SK-N-SH (cell line): Measurements from ENCODE around the gene FCAMR. TPM values are rescaled to one million over a fixed set of nuclear protein-coding genes. Genes with fewer than 3 reads are reported as not detected.

ENCODE experiments used
- CTCF ChIA-PET: fragments of 300-600, 350-600 bp; formaldehyde crosslinking; extraction: SDS; loops from one replicate; lab custom pipeline; 2021; lab: Yijun Ruan, JAX
- POLR2A ChIA-PET: fragments of 350-600 bp; sonication (Branson Sonifier 250); formaldehyde crosslinking; extraction: SDS; loops from one replicate; lab custom pipeline; 2020; ENCODE audit warnings: antibody characterized with exemption, inconsistent platforms; lab: Yijun Ruan, JAX
- DNase-seq: peaks from one replicate; pipeline ENCODE4 v3.0.0; 2012
- H2AFZ ChIP-seq: fragments of 200-600 bp; sonication (generic); 2 replicates; pipeline ENCODE4 v1.8.1; 2016; ENCODE audit warnings: antibody characterized with exemption, mild to moderate bottlenecking, low read depth
- H3F3A ChIP-seq: fragments of 200-600 bp; sonication (generic); replicated peaks from 2 replicates; pipeline ENCODE3; 2016; ENCODE audit warnings: antibody characterized with exemption, mild to moderate bottlenecking; ENCODE audit not compliant: insufficient read depth
- H3K27ac ChIP-seq, 2 experiments: fragments of 200-500 bp in 1 of 2; fragments of 200-600 bp in 1 of 2; sonication (Bioruptor generic) in 1 of 2; sonication (generic), shearing (Covaris generic) in 1 of 2; 2 replicates each; pipeline versions ENCODE4 v1.5.1 to v1.6.1; 2014 to 2016; ENCODE audit warnings: low read depth in 2 of 2, inconsistent platforms in 1 of 2, low read length in 1 of 2, mild to moderate bottlenecking in 1 of 2, mixed read lengths in 1 of 2
- H3K27me3 ChIP-seq: fragments of 200-600 bp; sonication (generic), shearing (Covaris generic); 2 replicates; pipeline ENCODE4 v1.6.1; 2016; ENCODE audit warnings: mixed run types; ENCODE audit not compliant: insufficient read depth
- H3K36me3 ChIP-seq, 2 experiments: fragments of 200-500 bp in 1 of 2; fragments of 200-600 bp in 1 of 2; sonication (Bioruptor generic) in 1 of 2; sonication (generic) in 1 of 2; replicated peaks in 1 of 2; 2 replicates each; pipeline versions ENCODE3 to v1.5.1; 2014 to 2016; ENCODE audit warnings: low read length in 1 of 2, mild to moderate bottlenecking in 1 of 2; ENCODE audit not compliant: insufficient read depth in 2 of 2, control insufficient read depth in 1 of 2
- H3K4me1 ChIP-seq, 2 experiments: fragments of 200-500 bp in 1 of 2; fragments of 200-600 bp in 1 of 2; sonication (Bioruptor generic) in 1 of 2; sonication (generic), shearing (Covaris generic) in 1 of 2; 2 replicates each; pipeline versions ENCODE4 v1.5.1 to v1.6.1; 2014 to 2016; ENCODE audit warnings: low read depth in 1 of 2, low read length in 1 of 2, mixed run types in 1 of 2; ENCODE audit not compliant: insufficient read depth in 2 of 2, control insufficient read depth in 1 of 2
- H3K4me2 ChIP-seq: fragments of 200-600 bp; sonication (generic), shearing (Covaris generic); 2 replicates; pipeline ENCODE4 v1.6.1; 2017; ENCODE audit warnings: mixed run types
- H3K4me3 ChIP-seq, 2 experiments: fragments of 200-500 bp in 1 of 2; fragments of 200-600 bp in 1 of 2; sonication (Bioruptor generic) in 1 of 2; sonication (generic), shearing (Covaris generic) in 1 of 2; 2 replicates each; pipeline versions ENCODE4 v1.5.1 to v1.8.1; 2014 to 2016; ENCODE audit warnings: low read depth in 2 of 2, inconsistent platforms in 1 of 2, low read length in 1 of 2, mild to moderate bottlenecking in 1 of 2, mixed read lengths in 1 of 2, moderate library complexity in 1 of 2
- H3K79me2 ChIP-seq: fragments of 200-600 bp; sonication (generic); 2 replicates; pipeline ENCODE4 v1.8.1; 2017; ENCODE audit warnings: mild to moderate bottlenecking; ENCODE audit not compliant: insufficient read depth
- H3K9ac ChIP-seq: fragments of 200-600 bp; sonication (generic); 2 replicates; pipeline ENCODE4 v1.6.1; 2017; ENCODE audit warnings: mixed run types
- H3K9me2 ChIP-seq: fragments of 200-600 bp; sonication (generic); 2 replicates; pipeline ENCODE4 v1.6.1; 2017; ENCODE audit warnings: mixed run types
- H3K9me3 ChIP-seq: fragments of 200-600 bp; sonication (generic); 2 replicates; pipeline ENCODE4 v1.6.1; 2017; ENCODE audit warnings: mixed run types, mild to moderate bottlenecking, moderate library complexity
- H4K20me1 ChIP-seq: fragments of 200-600 bp; sonication (generic); 2 replicates; pipeline ENCODE4 v1.6.1; 2017; ENCODE audit warnings: mild to moderate bottlenecking, mixed run types; ENCODE audit not compliant: insufficient read depth
- CTCF ChIP-seq: fragments of 200-600 bp; sonication (generic); IDR thresholded peaks from 2 replicates; pipeline ENCODE4 v1.6.1; 2017; ENCODE audit warnings: antibody characterized with exemption, mild to moderate bottlenecking, moderate library complexity
- ELF1 ChIP-seq: IDR thresholded peaks from 2 replicates; pipeline ENCODE4 v1.4.0; 2012
- EZH2phosphoT487 ChIP-seq: fragments of 200-600 bp; sonication (generic); IDR thresholded peaks from 2 replicates; pipeline ENCODE4 v1.6.1; 2017; ENCODE audit warnings: low read depth, mixed run types, mild to moderate bottlenecking, antibody characterized with exemption, moderate library complexity, borderline replicate concordance
- FOSL2 ChIP-seq: IDR thresholded peaks from 2 replicates; pipeline ENCODE4 v1.4.0; 2012; ENCODE audit warnings: low read depth, mild to moderate bottlenecking, moderate library complexity, borderline replicate concordance
- FOXJ3 ChIP-seq: sonication (generic); formaldehyde crosslinking; IDR thresholded peaks from 2 replicates; pipeline ENCODE4 v1.5.1; 2020; ENCODE audit warnings: mild to moderate bottlenecking, missing genetic modification reagents
- FOXM1 ChIP-seq: IDR thresholded peaks from 2 replicates; pipeline ENCODE4 v1.4.0; 2012; ENCODE audit warnings: low read depth, mild to moderate bottlenecking
- GABPA ChIP-seq: IDR thresholded peaks from 2 replicates; pipeline ENCODE4 v1.4.0; 2012; ENCODE audit warnings: low read depth, mild to moderate bottlenecking
- GATA2 ChIP-seq: sonication (generic); formaldehyde crosslinking; IDR thresholded peaks from 2 replicates; pipeline ENCODE4 v1.5.0; 2020; ENCODE audit warnings: mild to moderate bottlenecking, missing genetic modification reagents
- IRF3 ChIP-seq: fragments of 150-350 bp; IDR thresholded peaks from 2 replicates; pipeline ENCODE4 v1.6.1; 2016; ENCODE audit warnings: mild to moderate bottlenecking, low read depth, low read length
- JUND ChIP-seq: IDR thresholded peaks from 2 replicates; pipeline ENCODE4 v1.4.0; 2012
- MEF2A ChIP-seq: IDR thresholded peaks from 2 replicates; pipeline ENCODE4 v1.4.0; 2012; ENCODE audit warnings: low read depth, borderline replicate concordance
- MXI1 ChIP-seq: IDR thresholded peaks from 2 replicates; pipeline ENCODE4 v1.6.1; 2012; ENCODE audit warnings: mild to moderate bottlenecking, low read depth, low read length, improper control_type of control experiment
- NFIC ChIP-seq: IDR thresholded peaks from 2 replicates; pipeline ENCODE4 v1.4.0; 2012; ENCODE audit warnings: borderline replicate concordance
- NRF1 ChIP-seq: IDR thresholded peaks from 2 replicates; pipeline ENCODE4 v1.6.1; 2012; ENCODE audit warnings: low read depth, mild to moderate bottlenecking, low read length
- RAD21 ChIP-seq: IDR thresholded peaks from 2 replicates; pipeline ENCODE4 v1.6.1; 2012; ENCODE audit warnings: mild to moderate bottlenecking, low read length
- RCOR1 ChIP-seq: fragments of 150-350 bp; IDR thresholded peaks from 2 replicates; pipeline ENCODE4 v1.6.1; 2017; ENCODE audit warnings: antibody characterized with exemption, low read length
- RXRA ChIP-seq: IDR thresholded peaks from 2 replicates; pipeline ENCODE4 v1.4.0; 2012; ENCODE audit warnings: low read depth, mild to moderate bottlenecking, borderline replicate concordance
- SIN3A ChIP-seq: IDR thresholded peaks from 2 replicates; pipeline ENCODE4 v1.6.1; 2012; ENCODE audit warnings: low read depth, mild to moderate bottlenecking, low read length, moderate library complexity, borderline replicate concordance
- TAF1 ChIP-seq: IDR thresholded peaks from 2 replicates; pipeline ENCODE4 v1.6.1; 2012; ENCODE audit warnings: low read depth, mild to moderate bottlenecking, low read length, moderate library complexity, borderline replicate concordance
- USF1 ChIP-seq: IDR thresholded peaks from 2 replicates; pipeline ENCODE4 v1.4.0; 2012; ENCODE audit warnings: low read depth, borderline replicate concordance
- WGBS: methylation state at CpG from one replicate; pipeline ENCODE4 v1.1.6; 2017; ENCODE audit warnings: low lambda C conversion rate; 5-methylcytosine and 5-hydroxymethylcytosine counted together
- polyA plus RNA-seq, 3 experiments: library from polyadenylated mRNA; depleted of rRNA; stranded (reverse); fragments of >200 nt; gene quantifications; 2 replicates each; pipeline ENCODE4 v1.2.3, GENCODE V29; 2012
- TF ChIP-seq, protein P1 (sequence below): IDR thresholded peaks from 2 replicates; pipeline ENCODE4 v1.4.0; 2012; ENCODE audit warnings: low read depth
- TF ChIP-seq, protein P2 (sequence below): IDR thresholded peaks from 2 replicates; pipeline ENCODE4; 2012
- TF ChIP-seq, protein P3 (sequence below): fragments of 150-350 bp; IDR thresholded peaks from 2 replicates; pipeline ENCODE4 v1.6.1; 2017; ENCODE audit warnings: antibody characterized with exemption, low read length, low read depth, borderline replicate concordance

FCAMR gene
- polyA plus RNA-seq, 1 of the 3 experiments (the other 2 are of a cell fraction): not detected

GRCh38 chr1:206947255-206947654 is 23.0 kb downstream of the FCAMR start:
- Histone ChIP-seq H4K20me1 (no peaks in the 10 kb centered on the region), H3K36me3 (no peaks in the 10 kb centered on the region), H3K4me1 (no peaks in the 10 kb centered on the region), H3K4me2 (no peak overlapping the region), H3K9me2 (no peaks in the 10 kb centered on the region), H3F3A (no peaks in the 10 kb centered on the region), H3K9me3 (no peaks in the 10 kb centered on the region), H3K4me3 (no peak overlapping the region), H2AFZ (no peak overlapping the region), H3K27me3 (peaks cover 37% of the 10 kb centered on the region; the same call in 1 of the 2 replicates), H3K79me2 (no peaks in the 10 kb centered on the region), H3K27ac (no peak overlapping the region), H3K9ac (no peak overlapping the region)
- no peak for DNase-seq
- TF ChIP-seq FOXJ3 (CRISPR knock-in tag) (no peak), GATA2 (no peak), CTCF (no peak), FOSL2 (no peak), IRF3 (no peak), MEF2A (no peak), RAD21 (no peak), GABPA (no peak), SIN3A (no peak), NRF1 (no peak), RCOR1 (no peak)
- TF ChIP-seq, protein P1, sequence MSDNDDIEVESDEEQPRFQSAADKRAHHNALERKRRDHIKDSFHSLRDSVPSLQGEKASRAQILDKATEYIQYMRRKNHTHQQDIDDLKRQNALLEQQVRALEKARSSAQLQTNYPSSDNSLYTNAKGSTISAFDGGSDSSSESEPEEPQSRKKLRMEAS: no peak
- ChIA-PET CTCF (interaction anchor here (0.9 to 2.3 kb wide), 7 partner anchors 11 to 255 kb away, joined by 3 to 7 read pairs (median 4); no protein-coding TSS in a partner anchor), POLR2A (no interaction called here)
- WGBS: 50% methylated on average over 3 of the region's 3 CpGs

GRCh38 chr1:206946261-206946660 is 24.0 kb downstream of the FCAMR start, which contains the start of gene PIGR:
Gene PIGR (minus strand): TSS chr1:206946466. CDS start chr1:206940531, 5,935 bp downstream.
- Histone ChIP-seq H4K20me1 (no peaks in the 10 kb centered on the region), H3K27ac (no peak within 1 kb of the TSS), H3F3A (no peaks in the 10 kb centered on the region), H3K27me3 (peaks cover 47% of the 10 kb centered on the region; the same call in 1 of the 2 replicates), H3K79me2 (no peaks in the 10 kb centered on the region), H3K9me3 (no peaks in the 10 kb centered on the region), H3K4me3 (no peak within 1 kb of the TSS), H3K9me2 (no peaks in the 10 kb centered on the region), H3K9ac (no peak within 1 kb of the TSS), H3K4me1 (no peaks in the 10 kb centered on the region), H2AFZ (no peak within 1 kb of the TSS), H3K4me2 (no peak within 1 kb of the TSS; the same call in 1 of the 2 replicates), H3K36me3 (no peaks in the 10 kb centered on the region)
- no peak for DNase-seq
- CTCF ChIA-PET: interaction anchor here (1.0 to 2.3 kb wide), 6 partner anchors 14 to 254 kb away, joined by 3 to 7 read pairs (median 3); no protein-coding TSS in a partner anchor
- POLR2A ChIA-PET: no interaction called here
- WGBS: 33% methylated on average over 7 of the region's 7 CpGs
- no peak for TF ChIP-seq MXI1
- TF ChIP-seq RCOR1: no peak
- TF ChIP-seq FOXM1: no peak
- TF ChIP-seq USF1: no peak
- TF ChIP-seq MEF2A: no peak
- TF ChIP-seq, protein P2, sequence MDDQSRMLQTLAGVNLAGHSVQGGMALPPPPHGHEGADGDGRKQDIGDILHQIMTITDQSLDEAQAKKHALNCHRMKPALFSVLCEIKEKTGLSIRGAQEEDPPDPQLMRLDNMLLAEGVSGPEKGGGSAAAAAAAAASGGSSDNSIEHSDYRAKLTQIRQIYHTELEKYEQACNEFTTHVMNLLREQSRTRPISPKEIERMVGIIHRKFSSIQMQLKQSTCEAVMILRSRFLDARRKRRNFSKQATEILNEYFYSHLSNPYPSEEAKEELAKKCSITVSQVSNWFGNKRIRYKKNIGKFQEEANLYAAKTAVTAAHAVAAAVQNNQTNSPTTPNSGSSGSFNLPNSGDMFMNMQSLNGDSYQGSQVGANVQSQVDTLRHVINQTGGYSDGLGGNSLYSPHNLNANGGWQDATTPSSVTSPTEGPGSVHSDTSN: no peak
- TF ChIP-seq, protein P3, sequence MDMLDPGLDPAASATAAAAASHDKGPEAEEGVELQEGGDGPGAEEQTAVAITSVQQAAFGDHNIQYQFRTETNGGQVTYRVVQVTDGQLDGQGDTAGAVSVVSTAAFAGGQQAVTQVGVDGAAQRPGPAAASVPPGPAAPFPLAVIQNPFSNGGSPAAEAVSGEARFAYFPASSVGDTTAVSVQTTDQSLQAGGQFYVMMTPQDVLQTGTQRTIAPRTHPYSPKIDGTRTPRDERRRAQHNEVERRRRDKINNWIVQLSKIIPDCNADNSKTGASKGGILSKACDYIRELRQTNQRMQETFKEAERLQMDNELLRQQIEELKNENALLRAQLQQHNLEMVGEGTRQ: no peak
- no peak for TF ChIP-seq TAF1
- TF ChIP-seq EZH2phosphoT487: no peak
- no peak for TF ChIP-seq ELF1
- no peak for TF ChIP-seq NFIC
- TF ChIP-seq RXRA: no peak
- TF ChIP-seq FOXJ3 (CRISPR knock-in tag): no peak
- TF ChIP-seq JUND: no peak
- TF ChIP-seq, protein P1: no peak
